ENCODE data around the gene ST7.
A peak's percentile ranks its signal among the peaks of the same experiment; 100 is the strongest.

Gene ST7

GRCh38 chr7:117075934-117076333 is 122.6 kb downstream of the ST7 start:
- Histone ChIP-seq H3K9me3 (no peaks in the 10 kb centered on the region), H3K36me3 (no peaks in the 10 kb centered on the region), H3K4me3 (no peak overlapping the region), H3K27ac (no peak overlapping the region), H3K4me1 (peaks cover 0 to 77% (median 16%) of the 10 kb centered on the region in 4 donors), H3K27me3 (no peaks in the 10 kb centered on the region)
- TF ChIP-seq CTCF (IDR thresholded peaks at IDR 0.05): no peak
- intact Hi-C loops (cut with DNase I; ENCODE audit: low total_unique reads): no loop called here
- DNase-seq: no peak

- Histone ChIP-seq H3K27ac (peak overlapping the region in 1 of 2 donors; percentile 10), H3K27me3 (no peaks in the 10 kb centered on the region), H3K4me1 (peaks cover 0 to 77% (median 16%) of the 10 kb centered on the region in 4 donors), H3K4me3 (no peak overlapping the region), H3K36me3 (no peaks in the 10 kb centered on the region), H3K9me3 (no peaks in the 10 kb centered on the region)
- no peak for TF ChIP-seq CTCF (IDR thresholded peaks at IDR 0.05)
- intact Hi-C loops (cut with DNase I; ENCODE audit: low total_unique reads): no loop called here
- DNase-seq: no peak
Observed at GRCh38 chr7:117076426-117076943, 123.2 kb downstream of the ST7 start.

- intact Hi-C loops (cut with DNase I; ENCODE audit: low total_unique reads): no loop called here
- H3K36me3 ChIP-seq: no peaks in the 10 kb centered on the region
- DNase-seq: no peak
- no peak overlapping the region for H3K4me3 ChIP-seq
- H3K9me3 ChIP-seq: no peaks in the 10 kb centered on the region
- H3K27ac ChIP-seq: no peak overlapping the region
- H3K4me1 ChIP-seq: peaks cover 0 to 77% (median 9%) of the 10 kb centered on the region in 4 donors
- H3K27me3 ChIP-seq: no peaks in the 10 kb centered on the region
- TF ChIP-seq CTCF (IDR thresholded peaks at IDR 0.05): no peak
Observed at GRCh38 chr7:117077658-117078057, 124.4 kb downstream of the ST7 start.

GRCh38 chr7:117082647-117083046 is 129.3 kb downstream of the ST7 start:
- DNase-seq: no peak
- no peak for TF ChIP-seq CTCF (IDR thresholded peaks at IDR 0.05)
- Histone ChIP-seq H3K36me3 (no peaks in the 10 kb centered on the region), H3K9me3 (no peaks in the 10 kb centered on the region), H3K4me3 (no peak overlapping the region), H3K27me3 (no peaks in the 10 kb centered on the region), H3K4me1 (peaks cover 0 to 66% (median 2%) of the 10 kb centered on the region in 4 donors), H3K27ac (no peak overlapping the region)
- intact Hi-C loops (cut with DNase I; ENCODE audit: low total_unique reads): loop anchor here (10.0 kb wide), 1 partner anchor 58 kb away; no protein-coding TSS in a partner anchor

GRCh38 chr7:117083648-117084047 is 130.3 kb downstream of the ST7 start:
- Histone ChIP-seq H3K36me3 (no peaks in the 10 kb centered on the region), H3K9me3 (no peaks in the 10 kb centered on the region), H3K4me1 (peaks cover 0 to 67% (median 2%) of the 10 kb centered on the region in 4 donors), H3K4me3 (no peak overlapping the region), H3K27ac (no peak overlapping the region), H3K27me3 (no peaks in the 10 kb centered on the region)
- no peak for DNase-seq
- intact Hi-C loops (cut with DNase I; ENCODE audit: low total_unique reads): loop anchor here (10.0 kb wide), 1 partner anchor 59 kb away; no protein-coding TSS in a partner anchor
- TF ChIP-seq CTCF (IDR thresholded peaks at IDR 0.05): no peak

Data from tibial artery (tissue), 4 donors.